NCI-H1417 treated with DMSO at 0.1 percent for 48 hours (cell line): Measurements from ENCODE around the gene SH2B3.
"Not testable (repeated sequence)": the region's sequence is repeated elsewhere in the genome, so short reads cannot be mapped to it uniquely, and the experiment has no call there.

Experiments used
- DNase-seq: peaks from one replicate; lab custom pipeline; 2025; lab: John Stamatoyannopoulos, UW

Gene SH2B3

GRCh38 chr12:111387747-111388323, 17.9 kb upstream of the SH2B3 start:
- no peak for DNase-seq

GRCh38 chr12:111389635-111390034, 16.1 kb upstream of the SH2B3 start:
- DNase-seq, result no peak

GRCh38 chr12:111390910-111391309, 14.8 kb upstream of the SH2B3 start:
- no peak for DNase-seq

GRCh38 chr12:111393700-111394300, 11.9 kb upstream of the SH2B3 start:
- no peak for DNase-seq

GRCh38 chr12:111394480-111394879, 11.2 kb upstream of the SH2B3 start:
- no peak for DNase-seq

GRCh38 chr12:111395336-111396187, 10.2 kb upstream of the SH2B3 start:
- DNase-seq, result no peak

GRCh38 chr12:111396271-111396670, 9.5 kb upstream of the SH2B3 start:
- DNase-seq, result not testable (repeated sequence)

GRCh38 chr12:111396726-111397445, 8.8 kb upstream of the SH2B3 start:
- DNase-seq, result peak; percentile 3

- DNase-seq, result no peak
These were observed 7.2 kb upstream of the SH2B3 start for GRCh38 chr12:111398530-111398929.

GRCh38 chr12:111399741-111400404, 5.8 kb upstream of the SH2B3 start:
- DNase-seq, result not testable (repeated sequence)

GRCh38 chr12:111401167-111401605, 4.5 kb upstream of the SH2B3 start:
- no peak for DNase-seq

- DNase-seq, result not testable (repeated sequence)
These were observed 3.3 kb upstream of the SH2B3 start for GRCh38 chr12:111402490-111402824.

GRCh38 chr12:111404362-111405148, 1.2 kb upstream of the SH2B3 start:
- no peak for DNase-seq

GRCh38 chr12:111405149-111405858, 419 bp upstream of the SH2B3 start:
- peak; percentile 90 for DNase-seq

GRCh38 chr12:111406474-111407376, 1.0 kb downstream of the SH2B3 start:
- DNase-seq, result no peak

- DNase-seq, result no peak
These were observed 1.8 kb downstream of the SH2B3 start for GRCh38 chr12:111407377-111408115.

- no peak for DNase-seq
These were observed 2.4 kb downstream of the SH2B3 start for GRCh38 chr12:111408116-111408440.

GRCh38 chr12:111408686-111409402, 3.1 kb downstream of the SH2B3 start:
- no peak for DNase-seq
